Neural progenitor cell (in vitro differentiated cells): ENCODE data around the gene CFL1.

Experiments
- EZH2phosphoT487 ChIP-seq: fragments of 200-600 bp; sonication (generic); IDR thresholded peaks from 2 replicates; pipeline ENCODE4 v1.6.1; 2017; ENCODE audit warnings: antibody characterized with exemption
- TF ChIP-seq, protein P1 (sequence below): fragments of 200-600 bp; sonication (generic); IDR thresholded peaks from 2 replicates; pipeline ENCODE4 v1.5.1; 2017; ENCODE audit warnings: antibody characterized with exemption, mild to moderate bottlenecking

- TF ChIP-seq, protein P1, sequence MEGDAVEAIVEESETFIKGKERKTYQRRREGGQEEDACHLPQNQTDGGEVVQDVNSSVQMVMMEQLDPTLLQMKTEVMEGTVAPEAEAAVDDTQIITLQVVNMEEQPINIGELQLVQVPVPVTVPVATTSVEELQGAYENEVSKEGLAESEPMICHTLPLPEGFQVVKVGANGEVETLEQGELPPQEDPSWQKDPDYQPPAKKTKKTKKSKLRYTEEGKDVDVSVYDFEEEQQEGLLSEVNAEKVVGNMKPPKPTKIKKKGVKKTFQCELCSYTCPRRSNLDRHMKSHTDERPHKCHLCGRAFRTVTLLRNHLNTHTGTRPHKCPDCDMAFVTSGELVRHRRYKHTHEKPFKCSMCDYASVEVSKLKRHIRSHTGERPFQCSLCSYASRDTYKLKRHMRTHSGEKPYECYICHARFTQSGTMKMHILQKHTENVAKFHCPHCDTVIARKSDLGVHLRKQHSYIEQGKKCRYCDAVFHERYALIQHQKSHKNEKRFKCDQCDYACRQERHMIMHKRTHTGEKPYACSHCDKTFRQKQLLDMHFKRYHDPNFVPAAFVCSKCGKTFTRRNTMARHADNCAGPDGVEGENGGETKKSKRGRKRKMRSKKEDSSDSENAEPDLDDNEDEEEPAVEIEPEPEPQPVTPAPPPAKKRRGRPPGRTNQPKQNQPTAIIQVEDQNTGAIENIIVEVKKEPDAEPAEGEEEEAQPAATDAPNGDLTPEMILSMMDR = peak; percentile 97
- TF ChIP-seq EZH2phosphoT487 = no peak
These were observed 39.9 kb downstream of the CFL1 start for GRCh38 chr11:65817835-65818680.
